ENCODE measurements around the gene C21orf58.

DNA sequence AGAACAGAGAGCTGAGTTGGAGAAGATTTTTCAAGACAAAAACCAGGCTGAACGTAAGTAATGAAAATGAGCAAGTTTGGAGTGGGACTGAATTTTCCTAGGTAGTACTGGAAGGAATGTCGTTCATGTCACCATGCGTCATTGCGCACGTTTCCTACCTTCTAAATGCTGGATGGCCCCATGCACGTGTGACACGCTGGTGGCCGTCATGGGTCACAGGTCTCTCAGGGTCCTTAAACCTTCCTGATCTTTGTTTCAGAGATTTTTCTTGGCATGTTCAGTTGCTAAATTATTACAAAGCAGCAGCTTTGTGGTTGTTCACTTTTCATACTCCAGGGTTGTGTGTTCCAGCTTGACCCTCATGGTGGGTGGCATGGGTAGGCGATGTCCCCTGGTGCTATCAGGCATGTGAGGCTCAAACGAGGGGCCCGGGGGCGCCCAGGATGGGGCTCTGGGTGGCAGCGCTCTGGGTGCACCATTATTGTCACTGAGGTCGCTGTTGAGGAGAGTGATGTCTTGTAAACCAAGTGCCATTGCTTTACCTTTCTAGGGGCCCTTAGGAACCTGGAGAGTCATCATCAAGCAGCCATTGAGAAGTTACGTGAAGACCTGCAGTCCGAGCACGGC lies 25.6 kb upstream of the C21orf58 start:
- TF ChIP-seq, protein P1, sequence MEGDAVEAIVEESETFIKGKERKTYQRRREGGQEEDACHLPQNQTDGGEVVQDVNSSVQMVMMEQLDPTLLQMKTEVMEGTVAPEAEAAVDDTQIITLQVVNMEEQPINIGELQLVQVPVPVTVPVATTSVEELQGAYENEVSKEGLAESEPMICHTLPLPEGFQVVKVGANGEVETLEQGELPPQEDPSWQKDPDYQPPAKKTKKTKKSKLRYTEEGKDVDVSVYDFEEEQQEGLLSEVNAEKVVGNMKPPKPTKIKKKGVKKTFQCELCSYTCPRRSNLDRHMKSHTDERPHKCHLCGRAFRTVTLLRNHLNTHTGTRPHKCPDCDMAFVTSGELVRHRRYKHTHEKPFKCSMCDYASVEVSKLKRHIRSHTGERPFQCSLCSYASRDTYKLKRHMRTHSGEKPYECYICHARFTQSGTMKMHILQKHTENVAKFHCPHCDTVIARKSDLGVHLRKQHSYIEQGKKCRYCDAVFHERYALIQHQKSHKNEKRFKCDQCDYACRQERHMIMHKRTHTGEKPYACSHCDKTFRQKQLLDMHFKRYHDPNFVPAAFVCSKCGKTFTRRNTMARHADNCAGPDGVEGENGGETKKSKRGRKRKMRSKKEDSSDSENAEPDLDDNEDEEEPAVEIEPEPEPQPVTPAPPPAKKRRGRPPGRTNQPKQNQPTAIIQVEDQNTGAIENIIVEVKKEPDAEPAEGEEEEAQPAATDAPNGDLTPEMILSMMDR (IDR thresholded peaks at IDR 0.05) = no peak
- no peak for TF ChIP-seq POLR2A (IDR thresholded peaks at IDR 0.05)
